ENCODE results near the gene TTYH1. TPM values are rescaled to one million over a fixed set of nuclear protein-coding genes. Genes with fewer than 3 reads are reported as not detected.

TTYH1 gene
- total RNA-seq, 1 donor from 2014 or later: 6.0 TPM

- H3K27ac Mint-ChIP-seq: peak overlapping the region; percentile 78
- peaks cover 25% of the 10 kb centered on the region for H3K27me3 Mint-ChIP-seq (ENCODE audit: low read depth)
- H3K4me1 Mint-ChIP-seq: peaks cover 27% of the 10 kb centered on the region
- H3K4me3 Mint-ChIP-seq: peak overlapping the region; percentile 64
- no peak for DNase-seq (ENCODE audit: low spot score in 2 of 2, unreplicated experiment in 2 of 2)
- no peak for TF ChIP-seq CTCF (IDR thresholded peaks at IDR 0.05; ENCODE audit: unreplicated experiment)
- H3K36me3 Mint-ChIP-seq: peaks cover 2% of the 10 kb centered on the region
- H3K9me3 Mint-ChIP-seq: no peaks in the 10 kb centered on the region
Observed at GRCh38 chr19:54431255-54431838, 16.1 kb downstream of the TTYH1 start.

- no peaks in the 10 kb centered on the region for H3K9me3 Mint-ChIP-seq
- H3K27ac Mint-ChIP-seq: no peak overlapping the region
- peaks cover 28% of the 10 kb centered on the region for H3K4me1 Mint-ChIP-seq
- DNase-seq (ENCODE audit: low spot score in 2 of 2, unreplicated experiment in 2 of 2): no peak
- no peak for TF ChIP-seq CTCF (IDR thresholded peaks at IDR 0.05; ENCODE audit: unreplicated experiment)
- H3K4me3 Mint-ChIP-seq: no peak overlapping the region
- H3K27me3 Mint-ChIP-seq (ENCODE audit: low read depth): peaks cover 19% of the 10 kb centered on the region
- peaks cover 5% of the 10 kb centered on the region for H3K36me3 Mint-ChIP-seq
Observed at GRCh38 chr19:54432144-54432738, 17.0 kb downstream of the TTYH1 start.

GRCh38 chr19:54433697-54434096 lies 18.4 kb downstream of the TTYH1 start:
- Mint-ChIP-seq H3K9me3 (no peaks in the 10 kb centered on the region), H3K27me3 (ENCODE audit: low read depth) (peaks cover 12% of the 10 kb centered on the region), H3K4me3 (no peak overlapping the region), H3K4me1 (peaks cover 28% of the 10 kb centered on the region), H3K36me3 (peaks cover 5% of the 10 kb centered on the region), H3K27ac (no peak overlapping the region)
- no peak for TF ChIP-seq CTCF (IDR thresholded peaks at IDR 0.05; ENCODE audit: unreplicated experiment)
- no peak for DNase-seq (ENCODE audit: low spot score in 2 of 2, unreplicated experiment in 2 of 2)

- peaks cover 5% of the 10 kb centered on the region for H3K36me3 Mint-ChIP-seq
- DNase-seq (ENCODE audit: low spot score in 2 of 2, unreplicated experiment in 2 of 2): no peak
- H3K4me3 Mint-ChIP-seq: no peak overlapping the region
- peaks cover 24% of the 10 kb centered on the region for H3K4me1 Mint-ChIP-seq
- H3K9me3 Mint-ChIP-seq: no peaks in the 10 kb centered on the region
- H3K27me3 Mint-ChIP-seq (ENCODE audit: low read depth): peaks cover 8% of the 10 kb centered on the region
- no peak for TF ChIP-seq CTCF (IDR thresholded peaks at IDR 0.05; ENCODE audit: unreplicated experiment)
- H3K27ac Mint-ChIP-seq: no peak overlapping the region
Observed at GRCh38 chr19:54434112-54434872, 19.0 kb downstream of the TTYH1 start.

GRCh38 chr19:54434873-54435214 lies 19.6 kb downstream of the TTYH1 start:
- no peak for DNase-seq (ENCODE audit: low spot score in 2 of 2, unreplicated experiment in 2 of 2)
- Mint-ChIP-seq H3K4me3 (no peak overlapping the region), H3K4me1 (peaks cover 22% of the 10 kb centered on the region), H3K36me3 (peaks cover 5% of the 10 kb centered on the region), H3K27ac (no peak overlapping the region), H3K9me3 (no peaks in the 10 kb centered on the region), H3K27me3 (ENCODE audit: low read depth) (peaks cover 6% of the 10 kb centered on the region)
- TF ChIP-seq CTCF (IDR thresholded peaks at IDR 0.05; ENCODE audit: unreplicated experiment): no peak
